ENCODE results near the gene OFD1.

OFD1 gene

GRCh38 chrX:13791145-13791544, 56.6 kb downstream of the OFD1 start:
- DNase-seq (ENCODE audit: insufficient read length, low spot score): no peak
- FAIRE-seq: no peak

DNA sequence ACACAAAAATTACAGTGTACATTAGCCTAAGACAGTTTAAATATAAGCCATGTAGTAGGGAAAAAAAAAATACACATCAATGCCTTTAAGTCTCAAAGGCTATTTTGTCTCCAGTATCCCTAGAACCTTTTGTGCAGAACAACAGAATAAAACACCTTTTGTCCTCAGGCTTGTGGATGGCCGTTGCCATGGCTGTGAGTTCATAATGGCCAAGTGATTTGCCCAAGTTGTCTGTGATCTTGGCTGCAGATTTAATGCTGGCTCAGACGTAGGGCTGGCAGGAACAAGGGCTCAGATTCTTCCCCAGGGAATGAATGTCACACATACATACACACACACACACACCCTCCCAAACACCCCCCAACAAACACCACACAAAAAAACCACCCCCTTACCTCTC, 57.0 kb downstream of the OFD1 start:
- no peak for FAIRE-seq

DNA sequence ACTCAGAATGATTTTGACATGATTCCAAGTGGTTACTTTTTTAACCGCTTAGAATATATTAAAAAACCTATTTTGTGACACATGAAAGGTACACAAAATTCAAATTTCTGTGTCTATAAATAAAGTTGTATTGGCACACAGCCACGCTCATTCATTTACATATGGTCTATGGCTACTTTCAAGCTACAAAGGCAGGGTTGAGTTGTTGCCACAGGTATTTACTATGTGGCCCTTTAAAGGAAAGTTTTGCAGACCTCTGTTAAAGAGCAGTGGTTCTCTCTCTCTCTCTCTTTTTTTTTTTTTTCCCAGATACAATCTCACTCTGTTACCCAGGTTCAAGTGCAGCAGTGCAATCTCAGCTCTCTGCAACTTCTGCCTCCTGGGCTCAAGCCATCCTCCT, 59.3 kb downstream of the OFD1 start:
- DNase-seq (ENCODE audit: insufficient read length, low spot score) (no peak), FAIRE-seq (no peak)

More for the DNA sequence above, 57.0 kb downstream of the OFD1 start:
- DNase-seq (ENCODE audit: insufficient read length, low spot score): no peak

- FAIRE-seq (no peak), DNase-seq (ENCODE audit: insufficient read length, low spot score) (no peak)
Measured at GRCh38 chrX:13794417-13794816, 59.9 kb downstream of the OFD1 start.

- FAIRE-seq (no peak), DNase-seq (ENCODE audit: insufficient read length, low spot score) (no peak)
Measured at GRCh38 chrX:13797512-13797911, 63.0 kb downstream of the OFD1 start.

GRCh38 chrX:13798184-13798583, 63.6 kb downstream of the OFD1 start:
- DNase-seq (ENCODE audit: insufficient read length, low spot score) (no peak), FAIRE-seq (no peak)

DNA sequence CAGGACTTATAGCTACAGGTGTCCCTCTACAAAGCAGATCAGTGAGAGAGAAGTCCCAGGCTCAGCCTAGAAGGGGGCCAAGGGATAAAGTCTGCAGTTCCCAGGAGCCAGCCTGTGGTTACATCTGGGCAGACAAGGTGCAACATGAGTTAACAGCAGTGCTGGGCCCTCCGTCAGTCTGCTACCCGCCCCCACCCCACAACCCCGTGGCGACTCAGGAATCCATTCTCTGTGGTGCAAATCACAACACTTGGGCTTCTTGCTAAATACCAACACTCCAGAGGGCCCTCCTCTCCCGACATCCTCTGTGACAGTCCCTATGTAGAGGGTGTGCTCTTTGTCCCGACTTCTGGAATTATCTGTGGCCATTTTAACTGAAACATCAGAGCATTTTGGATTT, 68.6 kb downstream of the OFD1 start:
- DNase-seq (ENCODE audit: insufficient read length, low spot score): no peak
- no peak for FAIRE-seq

DNA sequence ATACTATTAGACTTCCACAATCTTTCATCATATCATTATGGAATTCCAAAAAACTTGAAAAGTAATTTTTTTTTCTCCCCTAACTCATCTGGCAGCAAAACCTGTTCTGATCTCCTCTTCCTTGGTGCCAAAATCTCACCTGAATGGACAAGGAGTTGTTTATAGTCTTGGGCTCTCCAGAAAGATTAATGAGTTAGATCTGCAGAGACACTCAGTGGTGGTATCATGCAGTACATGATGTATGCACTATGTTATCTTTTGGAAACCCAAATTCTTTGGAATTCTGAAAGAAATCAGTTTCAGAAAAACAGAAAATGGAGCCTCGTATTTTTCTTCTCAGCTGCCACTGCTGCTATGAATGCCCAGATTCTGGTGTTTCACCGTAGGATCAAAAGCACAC, 70.7 kb downstream of the OFD1 start:
- DNase-seq (ENCODE audit: insufficient read length, low spot score): no peak
- no peak for FAIRE-seq

- DNase-seq (ENCODE audit: insufficient read length, low spot score) (no peak), FAIRE-seq (no peak)
Measured at GRCh38 chrX:13808293-13808692, 73.7 kb downstream of the OFD1 start.

DNA sequence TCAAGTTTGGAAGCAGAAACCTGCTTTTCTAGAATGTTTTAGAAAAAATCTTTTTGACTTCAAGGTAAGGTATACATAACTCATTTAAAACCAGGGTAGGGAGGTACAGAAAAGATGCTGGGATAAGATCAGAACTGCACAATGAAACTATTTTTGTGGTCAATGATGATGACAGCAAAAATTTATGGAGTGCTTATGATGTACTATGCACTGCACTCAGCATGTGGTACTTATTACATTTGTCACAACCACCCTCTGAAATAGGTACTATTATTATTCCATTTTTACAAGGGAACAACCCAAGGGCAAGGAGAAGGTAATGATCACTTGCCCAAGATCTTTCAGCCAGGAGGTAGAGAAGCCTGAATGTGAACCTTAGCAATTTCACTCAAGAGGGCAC, 74.3 kb downstream of the OFD1 start:
- FAIRE-seq: no peak

DNA sequence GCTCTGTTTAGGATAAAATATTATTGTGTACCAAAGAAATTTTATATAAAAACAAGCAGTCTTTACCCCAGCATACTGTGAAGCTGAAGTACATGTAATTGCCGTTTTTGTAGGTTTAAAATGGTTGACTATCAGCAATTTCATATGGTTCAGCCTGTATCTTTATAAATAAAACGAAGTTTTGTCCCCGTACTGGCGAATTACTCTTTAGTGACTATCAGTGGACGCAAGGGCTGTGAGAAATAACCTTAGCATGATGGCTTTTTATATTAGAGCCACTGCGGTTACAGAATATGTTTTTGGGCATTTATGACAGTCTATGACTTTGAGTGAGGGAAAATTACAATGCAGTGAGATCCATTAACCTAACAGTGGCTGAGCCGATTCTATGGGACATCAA, 81.1 kb downstream of the OFD1 start:
- FAIRE-seq: no peak
- DNase-seq (ENCODE audit: insufficient read length, low spot score): no peak

More for the DNA sequence above, 74.3 kb downstream of the OFD1 start:
- DNase-seq (ENCODE audit: insufficient read length, low spot score): no peak

DNA sequence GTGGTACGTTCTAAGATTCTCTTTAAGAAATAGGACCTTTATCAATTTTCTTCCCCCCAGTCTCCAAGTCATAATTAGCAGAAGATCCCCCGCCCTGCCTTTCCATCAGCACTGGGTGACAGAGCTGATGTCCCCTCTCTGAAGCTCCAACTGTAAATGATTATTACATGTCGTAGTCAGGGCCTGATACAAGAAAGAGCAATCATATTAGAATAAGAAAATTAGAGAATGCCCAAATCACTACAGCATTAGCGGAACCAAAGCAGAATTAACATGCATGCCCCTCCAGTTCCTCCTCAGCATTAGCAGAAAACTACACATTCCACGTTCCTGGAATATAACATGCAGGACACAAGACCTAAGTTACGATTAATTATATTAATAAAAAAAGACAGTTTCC, 81.6 kb downstream of the OFD1 start:
- FAIRE-seq (no peak), DNase-seq (ENCODE audit: insufficient read length, low spot score) (no peak)

DNA sequence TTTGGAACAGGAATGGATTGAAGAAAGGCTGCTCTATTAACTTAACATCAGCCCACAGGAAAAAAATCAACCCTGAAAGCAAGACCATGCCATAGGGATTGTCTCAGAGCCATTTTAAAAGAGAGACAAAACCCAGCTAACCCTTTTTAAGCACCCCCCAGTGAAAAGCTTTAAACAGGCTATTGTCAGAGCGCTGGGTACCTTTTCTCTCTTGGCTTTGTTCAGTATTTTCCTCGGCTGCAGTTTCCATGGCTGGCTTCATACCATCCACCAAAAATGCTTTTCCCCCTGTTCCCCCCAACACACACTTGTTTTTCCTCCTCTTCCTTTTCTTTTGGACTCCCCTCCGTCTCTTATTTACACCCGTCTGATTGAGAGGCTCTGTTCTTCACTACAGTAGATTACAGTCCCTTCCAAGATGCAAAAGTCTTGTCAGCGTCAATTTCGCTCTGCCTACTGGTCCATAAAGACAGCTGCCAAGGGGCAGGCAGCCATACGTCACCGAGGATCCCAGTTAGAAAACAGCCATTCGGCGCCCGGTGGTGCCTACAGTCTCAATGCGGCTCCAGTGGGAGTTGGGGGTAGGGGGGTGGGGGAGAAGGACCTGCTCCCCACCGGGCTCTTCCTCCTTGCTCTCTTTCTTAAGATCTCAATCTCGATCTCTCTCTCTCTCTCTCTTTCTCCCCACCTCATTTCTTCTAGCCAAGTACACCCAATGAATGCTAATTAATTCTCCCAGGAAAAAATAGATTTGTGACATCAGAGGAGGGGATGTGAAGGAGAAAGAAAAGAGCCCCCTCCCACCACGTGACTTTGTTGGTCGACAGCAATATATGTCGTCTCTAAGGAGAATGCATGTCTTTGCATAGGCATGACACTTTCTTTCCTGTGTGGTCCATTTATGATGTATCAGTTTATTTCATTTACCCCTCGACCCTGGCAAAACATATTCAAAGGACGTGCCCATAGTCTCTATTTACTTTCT, 82.4 kb downstream of the OFD1 start, which contains the start of gene GPM6B:
Gene GPM6B, minus strand, starts transcription at position 451 of the 985 bp plus-strand sequence. Its CDS starts 189 bp downstream, at position 262.
- DNase-seq (ENCODE audit: insufficient read length, low spot score) (no peak), FAIRE-seq (no peak)

All from HTR-8/SVneo (cell line).